Activated T-cell treated with anti-CD3 and anti-CD28 coated beads for 48 hours (primary cell): ENCODE results near the gene MTHFD1L.
"Not testable (repeated sequence)": the region's sequence is repeated elsewhere in the genome, so short reads cannot be mapped to it uniquely, and the experiment has no call there.

Experiments
- DNase-seq: peaks from one replicate; pipeline ENCODE4 v3.0.0-alpha.2; 2020; ENCODE audit warnings: low read depth

MTHFD1L gene

DNA sequence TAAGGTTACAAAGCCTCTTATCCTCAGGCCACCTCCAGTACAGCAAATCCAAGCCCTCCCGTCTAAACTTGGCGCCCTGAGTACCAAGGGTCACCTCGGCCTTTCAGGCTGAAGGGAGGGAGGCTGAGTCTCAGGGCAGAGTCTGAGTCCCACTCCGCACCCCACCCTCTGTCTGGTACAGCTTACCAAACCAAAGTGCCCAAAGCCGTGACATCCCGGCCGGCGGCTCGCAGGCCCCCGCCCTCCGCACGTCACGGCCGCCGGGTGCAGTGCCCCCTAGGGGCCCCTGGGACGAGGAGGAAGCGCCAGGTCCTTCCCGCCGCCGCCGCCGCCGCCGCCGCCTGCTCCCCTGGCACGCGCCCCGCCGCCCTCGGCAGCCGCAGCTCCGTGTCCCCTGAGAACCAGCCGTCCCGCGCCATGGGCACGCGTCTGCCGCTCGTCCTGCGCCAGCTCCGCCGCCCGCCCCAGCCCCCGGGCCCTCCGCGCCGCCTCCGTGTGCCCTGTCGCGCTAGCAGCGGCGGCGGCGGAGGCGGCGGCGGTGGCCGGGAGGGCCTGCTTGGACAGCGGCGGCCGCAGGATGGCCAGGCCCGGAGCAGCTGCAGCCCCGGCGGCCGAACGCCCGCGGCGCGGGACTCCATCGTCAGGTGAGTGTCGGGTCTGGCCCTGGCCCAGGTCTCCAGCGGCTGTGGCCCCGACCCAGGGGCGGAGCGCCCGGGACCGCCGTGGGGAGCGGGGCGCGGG lies at the start of gene MTHFD1L:
Gene MTHFD1L, plus strand, starts transcription at position 297 of the 741 bp plus-strand sequence. Its CDS starts 121 bp downstream, at position 418.
- peak; percentile 79 for DNase-seq

DNA sequence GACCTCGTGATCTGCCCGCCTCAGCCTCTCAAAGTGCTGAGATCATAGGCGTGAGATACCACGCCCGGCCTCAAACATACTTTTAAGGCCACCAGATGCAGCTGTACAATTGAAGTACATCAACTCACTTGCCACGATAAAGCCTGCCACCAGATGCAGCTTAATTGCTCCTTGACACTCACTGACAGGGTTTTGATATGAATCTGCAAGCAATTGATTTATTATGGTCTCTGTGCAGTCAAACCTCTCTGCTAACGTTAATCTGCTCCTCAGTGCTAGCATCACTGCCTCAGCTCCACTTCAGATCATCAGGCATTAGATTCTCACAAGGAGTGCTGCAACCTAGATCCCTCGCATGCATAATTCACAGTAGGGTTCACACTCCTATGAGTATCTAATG lies 48.9 kb upstream of the MTHFD1L start:
- not testable (repeated sequence) for DNase-seq

DNA sequence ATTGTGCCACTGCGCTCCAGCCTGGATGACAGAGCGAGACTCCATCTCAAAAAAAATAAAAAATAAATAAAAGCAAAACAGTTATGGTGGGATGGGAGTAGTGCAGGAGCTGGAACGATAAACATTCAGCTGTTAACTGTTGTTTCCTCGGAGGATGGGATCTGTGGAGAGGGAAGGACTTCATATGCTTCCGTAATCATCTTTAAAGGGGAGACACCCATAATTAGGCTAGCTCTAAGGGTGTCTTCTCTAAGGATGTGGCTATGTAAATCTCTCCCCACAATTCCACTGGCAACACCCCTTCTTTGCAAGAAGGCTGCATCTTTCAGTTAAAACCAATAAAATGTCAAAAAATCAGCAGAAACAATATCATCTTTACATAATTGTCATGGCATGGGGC lies 42.6 kb upstream of the MTHFD1L start:
- no peak for DNase-seq

DNA sequence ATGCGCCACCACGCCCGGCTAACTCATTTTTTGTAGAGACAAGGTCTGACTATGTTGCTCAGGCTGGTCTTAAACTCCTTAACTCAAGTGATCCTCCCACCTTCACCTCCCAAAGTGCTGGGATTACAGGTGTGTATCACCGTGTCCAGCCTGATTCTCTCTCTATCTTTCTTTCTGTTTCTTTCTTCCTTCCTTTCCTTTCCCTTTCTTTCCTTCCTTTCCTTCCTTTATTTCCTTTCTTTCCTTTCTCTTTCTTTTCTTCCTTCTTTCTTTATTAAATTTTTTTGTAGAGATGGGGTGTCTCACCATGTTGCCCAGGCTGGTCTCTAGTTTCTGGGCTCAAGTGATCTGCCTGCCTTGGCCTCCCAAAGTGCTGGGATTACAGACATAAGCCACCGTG lies 38.7 kb upstream of the MTHFD1L start:
- DNase-seq = no peak

DNA sequence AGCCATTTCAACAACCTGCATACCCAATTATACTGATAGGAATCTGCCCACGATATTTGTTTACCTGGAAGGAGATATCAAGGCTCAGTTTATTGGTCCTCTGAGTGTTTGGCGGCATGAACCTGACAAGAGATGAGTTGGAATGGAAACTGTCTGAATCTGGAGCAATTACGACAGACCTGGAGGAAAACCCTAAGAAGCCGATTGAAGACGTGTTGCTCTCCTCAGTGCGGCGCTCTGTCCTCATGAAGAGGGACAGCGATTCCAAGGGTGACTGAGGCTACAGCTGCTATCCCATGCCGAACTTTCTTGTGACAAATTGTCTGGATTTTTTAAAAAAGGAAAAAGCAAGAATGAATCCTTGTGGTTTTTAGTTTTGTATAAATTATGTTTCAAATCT lies 37.4 kb upstream of the MTHFD1L start:
- not testable (repeated sequence) for DNase-seq

DNA sequence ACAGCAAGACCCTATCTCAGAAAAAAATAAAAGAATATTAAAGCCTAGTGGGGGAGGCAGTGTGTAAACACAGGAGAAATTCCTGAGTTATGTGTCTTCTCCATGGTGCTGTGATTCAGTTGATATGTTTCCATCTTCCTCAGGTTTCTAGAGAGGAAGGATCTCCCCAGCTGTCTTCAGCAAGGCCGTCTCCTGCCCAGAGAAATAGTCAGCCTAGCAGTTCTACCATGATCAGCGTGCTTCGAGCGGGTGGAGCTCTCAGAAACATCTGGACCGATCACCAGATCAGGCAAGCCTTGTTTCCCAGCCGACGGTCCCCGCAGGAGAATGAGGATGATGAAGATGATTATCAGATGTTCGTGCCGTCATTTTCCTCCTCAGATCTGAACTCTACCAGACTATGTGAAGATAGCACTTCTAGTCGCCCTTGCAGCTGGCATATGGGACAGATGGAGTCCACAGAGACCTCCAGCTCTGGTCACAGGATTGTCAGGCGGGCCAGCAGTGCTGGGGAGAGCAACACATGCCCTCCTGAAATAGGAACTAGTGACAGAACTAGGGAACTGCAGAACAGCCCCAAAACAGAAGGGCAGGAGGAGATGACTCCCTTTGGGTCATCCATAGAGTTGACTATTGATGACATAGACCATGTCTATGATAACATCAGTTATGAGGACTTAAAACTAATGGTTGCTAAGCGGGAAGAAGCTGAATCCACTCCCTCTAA lies 34.9 kb upstream of the MTHFD1L start:
- DNase-seq = no peak

DNA sequence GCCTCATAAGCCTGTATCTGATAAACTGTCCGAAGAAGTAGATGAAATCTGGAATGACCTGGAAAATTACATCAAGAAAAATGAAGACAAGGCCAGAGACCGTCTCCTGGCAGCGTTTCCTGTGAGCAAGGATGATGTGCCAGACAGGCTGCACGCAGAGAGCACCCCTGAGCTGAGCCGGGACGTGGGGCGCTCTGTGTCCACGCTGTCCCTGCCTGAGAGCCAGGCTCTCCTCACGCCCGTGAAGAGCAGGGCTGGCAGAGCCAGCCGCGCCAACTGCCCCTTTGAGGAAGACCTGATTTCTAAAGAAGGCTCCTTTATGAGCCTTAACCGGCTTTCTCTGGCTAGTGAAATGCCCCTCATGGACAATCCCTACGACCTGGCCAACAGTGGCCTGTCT lies 33.9 kb upstream of the MTHFD1L start:
- no peak for DNase-seq

DNA sequence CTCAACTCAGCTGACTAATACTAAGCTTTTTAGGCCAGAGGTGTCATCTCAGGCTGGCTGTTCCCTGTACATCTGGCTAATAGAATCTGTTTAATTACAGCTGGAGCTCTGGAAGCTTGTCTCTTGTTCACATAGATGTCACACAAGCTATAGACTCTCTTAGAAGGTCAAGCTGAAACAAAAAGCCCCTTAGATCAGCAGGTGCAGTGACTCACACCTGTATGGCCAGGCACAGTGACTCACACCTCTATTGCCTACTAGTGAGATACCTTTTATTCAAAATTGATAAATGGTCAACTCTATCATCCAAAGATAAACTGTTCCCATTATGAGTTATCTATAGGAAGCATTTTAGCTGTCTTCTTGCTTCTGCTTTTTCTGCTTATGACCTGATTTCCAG lies 29.9 kb upstream of the MTHFD1L start:
- DNase-seq = no peak

DNA sequence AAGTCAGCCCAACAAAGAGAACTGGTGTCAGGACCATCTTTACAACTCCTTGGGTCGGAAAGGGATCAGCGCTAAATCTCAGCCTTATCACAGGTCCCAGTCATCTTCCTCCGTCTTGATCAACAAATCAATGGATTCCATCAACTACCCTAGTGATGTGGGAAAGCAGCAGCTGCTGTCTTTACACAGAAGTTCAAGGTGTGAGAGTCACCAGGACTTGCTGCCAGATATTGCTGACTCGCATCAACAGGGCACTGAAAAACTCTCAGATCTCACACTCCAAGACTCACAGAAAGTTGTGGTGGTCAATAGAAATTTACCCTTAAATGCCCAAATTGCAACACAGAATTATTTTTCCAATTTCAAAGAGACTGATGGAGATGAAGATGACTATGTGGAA lies 25.3 kb upstream of the MTHFD1L start:
- DNase-seq = no peak

DNA sequence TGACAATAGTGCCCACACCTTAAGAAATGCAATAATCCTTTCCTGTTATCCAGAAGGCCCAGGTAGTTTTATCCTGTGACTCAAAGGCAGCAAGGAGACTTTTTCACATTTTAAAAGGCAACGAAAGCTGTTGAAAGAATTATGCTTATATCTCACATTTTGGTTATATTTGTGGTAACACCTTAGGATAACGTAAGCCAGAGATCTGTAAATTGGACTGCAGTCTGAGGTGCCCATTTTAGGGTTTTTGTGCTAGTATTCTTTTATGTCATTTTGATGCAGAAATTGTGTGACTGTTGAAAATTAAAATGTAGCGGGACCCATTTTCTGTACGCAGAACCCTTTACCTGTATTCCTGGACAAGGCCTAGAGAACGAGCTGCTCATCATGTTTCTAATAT lies 24.3 kb upstream of the MTHFD1L start:
- DNase-seq = no peak

DNA sequence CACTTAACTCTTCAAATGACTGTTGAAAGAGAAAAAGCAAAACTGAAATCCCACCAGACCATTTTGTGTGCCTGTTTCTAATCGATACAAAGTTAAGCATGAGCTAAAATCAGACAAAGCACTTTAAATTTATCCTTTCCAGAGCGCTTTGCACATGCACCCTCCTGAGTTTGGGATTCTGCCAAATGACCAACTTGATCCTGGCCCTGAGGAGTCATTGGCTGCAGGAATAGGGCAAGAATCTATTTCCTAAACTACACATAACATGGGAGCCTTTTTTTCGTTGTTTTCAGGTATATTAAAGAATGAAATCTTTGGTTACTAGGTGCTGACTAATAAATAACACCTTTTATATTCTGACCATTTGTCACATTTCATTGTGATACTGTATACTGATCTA lies 23.8 kb upstream of the MTHFD1L start:
- DNase-seq = no peak

DNA sequence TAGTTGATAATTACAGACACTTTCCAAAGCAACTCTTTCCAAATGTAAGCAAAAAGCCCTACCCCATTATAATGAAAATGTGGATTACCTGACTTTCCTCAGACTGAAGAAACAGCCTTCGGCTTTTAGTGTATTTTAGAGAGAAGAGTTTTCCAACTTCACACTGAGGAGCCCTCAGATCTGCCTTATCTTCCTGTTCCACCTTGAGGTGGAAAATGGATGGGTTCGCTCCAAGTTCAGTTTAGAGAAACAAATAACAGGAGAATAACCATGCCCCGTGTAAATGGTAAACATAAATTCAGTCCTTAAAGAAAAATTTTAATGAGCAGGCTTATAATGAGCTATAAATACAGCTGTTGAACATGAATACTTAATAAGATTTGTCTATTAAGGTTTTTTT lies 21.1 kb upstream of the MTHFD1L start:
- DNase-seq = no peak

DNA sequence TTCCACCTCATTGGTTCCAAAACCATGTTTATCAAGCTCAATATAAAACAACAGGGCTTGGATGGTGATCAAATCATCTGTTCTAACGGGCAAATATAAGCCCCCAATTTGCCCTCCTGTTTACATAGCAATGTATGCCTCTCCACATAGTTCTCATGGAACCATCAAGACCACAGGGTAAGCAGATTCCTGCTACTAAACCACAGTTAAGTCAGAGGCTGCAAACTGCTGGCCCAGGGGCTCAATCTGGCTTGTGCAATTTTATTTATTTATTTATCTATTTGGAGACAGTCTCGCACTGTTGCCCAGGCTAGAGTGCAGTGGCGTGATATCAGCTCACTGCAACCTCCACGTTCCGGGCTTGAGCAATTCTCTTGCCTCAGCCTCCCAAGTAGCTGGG lies 18.9 kb upstream of the MTHFD1L start:
- DNase-seq = no peak

DNA sequence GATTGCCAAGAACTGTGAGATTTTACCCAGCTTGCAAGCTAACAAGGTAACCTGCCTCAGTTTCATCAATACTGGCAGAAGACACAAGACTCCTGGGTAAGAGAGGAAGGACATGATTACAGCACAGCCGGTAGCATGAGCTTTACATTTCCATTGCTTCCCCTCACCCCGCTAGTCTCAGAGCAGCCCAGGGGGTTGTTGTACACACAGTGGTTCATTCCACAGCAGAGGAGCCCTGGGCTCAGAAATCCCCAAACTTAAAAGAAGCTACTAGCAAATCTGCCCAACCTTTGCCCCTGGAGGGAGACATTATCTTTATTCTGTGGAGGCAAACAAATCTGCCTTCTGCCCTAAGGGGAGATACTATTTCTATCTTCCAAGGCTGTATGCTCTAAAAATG lies 17.1 kb upstream of the MTHFD1L start:
- no peak for DNase-seq

DNA sequence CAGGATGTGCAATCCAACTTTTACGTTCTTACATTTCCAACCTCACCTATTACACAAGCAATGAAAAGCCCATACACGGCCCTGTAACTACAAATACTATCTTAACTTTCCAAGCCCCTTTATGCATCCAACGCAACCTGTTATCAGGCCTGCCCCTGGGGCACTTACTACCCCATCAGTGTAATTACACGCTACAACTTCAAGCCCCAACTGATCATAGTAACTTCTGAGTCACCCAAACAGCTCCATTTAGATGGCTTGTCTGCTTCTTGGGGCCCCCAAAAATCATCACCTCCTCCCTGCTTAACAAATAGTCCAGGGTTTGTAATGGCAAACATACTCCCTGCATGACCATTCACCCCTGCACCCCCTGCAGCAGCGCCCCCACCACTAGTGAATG lies 11.1 kb upstream of the MTHFD1L start:
- DNase-seq = not testable (repeated sequence)

DNA sequence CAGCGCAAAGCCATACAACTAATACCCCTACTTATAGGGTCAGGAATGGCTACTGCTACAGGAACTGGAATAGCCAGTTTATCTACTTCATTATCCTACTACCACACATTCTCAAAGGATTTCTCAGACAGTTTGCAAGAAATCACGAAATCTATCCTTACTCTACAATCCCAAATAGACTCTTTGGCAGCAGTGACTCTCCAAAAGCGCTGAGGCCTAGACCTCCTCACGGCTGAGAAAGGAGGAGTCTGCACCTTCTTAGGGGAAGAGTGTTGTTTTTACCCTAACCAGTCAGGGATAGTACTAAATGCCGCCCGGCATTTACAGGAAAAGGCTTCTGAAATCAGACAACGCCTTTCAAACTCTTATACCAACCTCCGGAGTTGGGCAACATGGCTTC lies 10.3 kb upstream of the MTHFD1L start:
- DNase-seq = not testable (repeated sequence)

DNA sequence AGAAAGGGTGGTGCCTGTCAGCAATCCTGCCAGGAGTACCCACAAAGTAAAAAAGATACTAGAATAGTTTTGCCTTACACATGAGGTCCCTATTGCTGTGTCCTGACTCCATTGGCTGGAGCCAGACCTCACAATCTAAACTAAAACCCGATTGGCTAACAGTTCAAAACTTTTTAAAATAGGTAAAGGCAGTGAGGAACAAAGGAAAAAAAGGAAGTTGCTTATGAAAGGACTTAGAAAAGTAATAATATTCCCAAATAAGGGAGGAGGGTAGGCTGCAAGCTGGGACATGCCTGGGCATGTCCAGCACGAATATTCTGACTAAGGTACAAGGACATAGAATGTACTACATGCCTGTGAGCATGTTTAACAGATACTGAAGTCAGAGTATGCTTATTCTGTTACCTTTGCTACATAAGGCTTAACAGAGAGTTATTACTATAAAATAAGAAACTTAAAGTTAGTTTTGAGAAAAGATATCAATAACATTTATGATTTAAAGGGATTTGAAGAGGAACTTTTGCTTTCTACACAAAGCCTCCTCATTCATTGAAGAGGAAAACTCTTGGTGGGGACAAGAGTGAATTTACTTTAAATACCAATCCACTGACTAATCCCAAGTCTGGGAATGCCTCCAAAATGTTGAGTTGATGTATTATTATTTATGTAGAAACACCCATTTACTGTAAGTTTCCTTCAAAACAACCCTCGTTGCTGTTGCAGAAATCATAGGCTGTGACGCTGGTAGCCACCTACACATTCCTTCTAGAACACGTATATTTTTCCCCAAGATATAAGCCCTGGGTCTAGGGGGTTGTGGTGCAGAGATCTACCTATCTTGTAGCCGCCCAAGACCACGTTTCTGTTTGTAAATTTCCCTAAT lies 8.2 kb upstream of the MTHFD1L start:
- no peak for DNase-seq

DNA sequence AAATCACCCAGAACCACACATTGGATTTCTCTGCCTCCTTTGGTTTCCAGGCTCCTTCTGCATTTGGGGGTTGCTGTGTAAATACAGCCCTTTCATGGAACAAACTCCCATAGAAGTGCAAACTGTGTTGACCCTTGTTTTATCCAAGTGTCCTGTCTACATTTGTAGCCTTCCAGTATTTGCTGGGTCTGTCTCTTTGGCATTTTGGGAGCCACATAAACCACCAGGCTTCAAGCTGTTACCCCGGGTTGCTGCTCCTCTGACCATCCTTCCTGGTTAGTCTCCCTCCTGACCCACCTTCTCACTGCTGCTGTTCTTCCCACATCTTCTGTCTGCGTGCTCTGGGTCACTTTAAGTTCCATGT lies 7.6 kb upstream of the MTHFD1L start:
- DNase-seq = no peak

DNA sequence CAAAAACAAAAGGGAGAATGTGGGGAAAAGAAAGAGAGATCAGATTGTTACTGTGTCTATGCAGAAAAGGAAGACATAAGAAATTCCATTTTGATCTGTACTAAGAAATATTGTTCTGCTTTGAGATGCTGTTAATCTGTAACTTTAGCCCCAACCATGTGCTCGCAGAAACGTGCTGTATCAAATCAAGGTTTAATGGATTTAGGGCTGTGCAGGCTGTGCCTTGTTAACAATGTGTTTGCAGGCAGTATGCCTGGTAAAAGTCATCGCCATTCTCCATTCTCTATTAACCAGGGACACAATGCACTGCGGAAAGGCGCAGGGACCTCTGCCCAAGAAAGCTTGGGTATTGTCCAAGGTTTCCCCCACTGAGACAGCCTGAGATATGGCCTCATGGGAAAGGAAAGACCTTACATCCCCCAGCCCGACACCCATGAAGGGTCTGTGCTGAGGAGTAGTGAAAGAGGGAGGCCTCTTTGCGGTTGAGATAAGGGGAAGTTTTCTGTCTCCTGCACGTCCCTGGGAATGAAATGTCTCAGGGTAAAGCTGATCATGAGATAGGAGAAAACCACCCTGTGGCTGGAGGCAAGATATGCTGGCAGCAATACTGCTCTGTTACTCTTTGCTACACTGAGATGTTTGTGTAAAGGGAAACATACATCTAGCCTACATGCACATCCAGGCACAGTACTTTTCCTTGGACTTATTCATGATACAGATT lies 3.9 kb upstream of the MTHFD1L start:
- not testable (repeated sequence) for DNase-seq

DNA sequence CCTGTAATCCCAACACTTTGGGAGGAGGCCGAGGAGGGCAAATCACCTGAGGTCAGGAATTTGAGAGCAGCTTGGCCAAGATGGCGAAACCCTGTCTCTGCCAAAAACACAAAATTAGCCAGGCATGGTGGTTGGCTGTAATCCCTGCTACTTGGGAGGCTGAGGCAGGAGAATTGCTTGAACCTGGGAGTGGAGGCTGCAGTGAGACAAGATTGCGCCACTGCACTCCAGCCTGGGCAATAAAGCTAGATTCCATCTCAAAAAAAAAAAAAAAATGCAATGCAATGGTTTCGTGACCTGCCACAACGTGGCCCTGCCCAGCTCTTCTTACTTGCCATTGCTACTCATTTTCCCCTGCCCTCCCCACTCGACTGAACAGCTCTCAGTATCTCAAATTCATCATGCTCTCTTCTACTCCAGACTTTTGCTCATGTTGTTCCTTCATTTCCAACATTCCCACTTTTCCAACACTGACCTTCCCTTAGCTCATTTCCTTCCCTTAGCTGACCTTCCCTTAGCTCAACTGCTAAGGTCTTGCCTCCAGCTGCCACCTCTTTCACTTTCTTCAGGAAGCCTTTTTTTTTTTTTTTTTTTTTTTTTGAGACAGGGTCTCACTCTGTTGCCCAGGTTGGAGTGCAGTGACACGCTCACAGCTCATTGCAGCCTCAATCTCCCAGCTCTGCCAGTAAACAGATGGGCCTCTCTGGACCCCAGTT lies 2.1 kb upstream of the MTHFD1L start:
- DNase-seq = no peak

DNA sequence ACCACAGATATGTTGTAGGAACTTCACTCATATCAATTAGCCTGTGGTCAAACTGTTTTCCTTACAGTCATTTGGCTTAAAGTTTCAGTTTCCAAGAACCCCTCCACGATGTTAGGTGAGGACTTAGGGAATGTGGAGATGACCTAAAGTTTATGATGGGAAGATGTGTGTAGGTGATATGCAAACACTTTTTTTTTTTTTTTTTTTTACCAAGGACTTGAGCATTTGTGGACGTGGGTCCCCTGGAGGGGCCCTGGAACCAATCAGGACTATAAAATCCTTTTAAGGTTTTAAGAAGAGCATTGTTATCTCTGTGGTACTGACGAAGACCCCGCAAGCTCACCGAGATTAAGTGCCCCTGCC lies 478 bp upstream of the MTHFD1L start:
- DNase-seq = no peak
